Subcutaneous abdominal adipose tissue (tissue), 5 donors: Measurements from ENCODE around the gene ZNF831.

ENCODE experiments used
- H3K27ac ChIP-seq: one replicate; pipeline ENCODE4 v1.7.0; 2013; ENCODE audit warnings: low read depth, mild to moderate bottlenecking, inconsistent platforms, low read length, moderate library complexity
- H3K27me3 ChIP-seq, 5 donors: one replicate each; pipeline ENCODE4 v1.7.0; 2013; ENCODE audit warnings: low read length in 5 of 5, inconsistent platforms in 1 of 5; ENCODE audit not compliant: control insufficient read depth in 5 of 5, insufficient read depth in 4 of 5
- H3K36me3 ChIP-seq, 5 donors: one replicate each; pipeline ENCODE4 v1.7.0; 2013; ENCODE audit warnings: low read length in 5 of 5; ENCODE audit not compliant: control insufficient read depth in 5 of 5, insufficient read depth in 5 of 5
- H3K4me1 ChIP-seq, 5 donors: one replicate each; pipeline ENCODE4 v1.7.0; 2013; ENCODE audit warnings: low read length in 5 of 5, mild to moderate bottlenecking in 3 of 5, moderate library complexity in 1 of 5; ENCODE audit not compliant: control insufficient read depth in 5 of 5, insufficient read depth in 5 of 5
- H3K4me3 ChIP-seq, 5 donors: one replicate each; pipeline ENCODE4 v1.7.0; 2013; ENCODE audit warnings: low read length in 5 of 5, low read depth in 1 of 5
- H3K9ac ChIP-seq, 5 donors: one replicate each; pipeline ENCODE4 v1.7.0; 2013; ENCODE audit warnings: low read length in 5 of 5, mild to moderate bottlenecking in 4 of 5, moderate library complexity in 3 of 5
- H3K9me3 ChIP-seq, 5 donors: one replicate each; pipeline ENCODE4 v1.7.0; 2013; ENCODE audit warnings: low read length in 5 of 5; ENCODE audit not compliant: control insufficient read depth in 5 of 5
- donor health status: healthy.
- donor health status: healthy.
- donor health status: healthy.
- donor health status: healthy.
- donor health status: healthy.

Gene ZNF831

DNA sequence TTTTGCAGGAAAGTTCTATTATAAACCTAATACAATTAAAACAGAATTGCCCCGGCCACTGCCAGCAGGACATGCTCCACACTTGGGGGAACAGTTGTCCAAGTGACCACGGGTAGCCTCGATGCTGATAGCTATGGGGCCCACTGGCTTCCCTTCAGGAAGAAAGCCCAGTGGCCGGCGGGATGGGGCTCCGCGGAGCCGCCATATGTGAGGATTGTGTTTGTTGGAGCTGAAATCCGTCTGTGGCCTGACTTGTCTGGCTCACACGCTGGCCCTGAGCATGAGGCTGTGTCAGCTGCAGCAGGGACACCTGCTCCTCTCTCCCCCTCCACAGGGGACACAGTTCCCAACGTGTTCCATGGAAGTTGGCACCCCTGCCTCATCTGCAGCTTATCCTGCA is 46.6 kb downstream of the ZNF831 start:
- peaks cover 0 to 13% (median 6%) of the 10 kb centered on the region in 5 donors for H3K4me1 ChIP-seq
- peaks cover 0 to 16% (median 7%) of the 10 kb centered on the region in 5 donors for H3K27me3 ChIP-seq
- no peak overlapping the region for H3K27ac ChIP-seq
- H3K4me3 ChIP-seq, result no peak overlapping the region
- H3K9ac ChIP-seq, result no peak overlapping the region
- no peaks in the 10 kb centered on the region for H3K9me3 ChIP-seq
- no peaks in the 10 kb centered on the region for H3K36me3 ChIP-seq

DNA sequence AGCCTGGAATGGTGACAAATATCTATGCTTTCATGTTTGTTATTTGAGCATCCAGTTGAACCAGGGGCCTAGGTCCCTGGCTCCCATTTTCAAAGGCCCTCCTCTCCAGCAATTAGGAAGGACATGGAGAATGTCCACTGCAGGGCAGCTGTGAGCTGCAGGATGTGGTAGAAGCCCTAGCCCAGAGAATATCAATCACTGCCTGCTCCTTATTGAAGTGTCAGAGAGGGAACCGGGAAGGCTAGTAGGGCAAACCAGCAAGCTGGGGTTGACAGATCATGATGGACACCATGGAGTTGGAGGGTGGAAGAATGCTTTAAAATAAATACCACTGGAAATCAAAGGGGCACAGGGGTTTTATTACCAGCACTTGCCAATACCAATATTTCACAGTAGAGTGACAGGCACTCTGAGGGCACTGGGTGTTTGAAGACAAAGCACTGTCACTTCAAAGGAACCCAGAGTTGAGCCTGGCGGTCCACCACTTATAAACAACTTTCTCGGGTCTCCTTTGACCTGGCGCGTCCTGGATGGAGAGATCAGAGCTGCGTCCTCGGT is 47.7 kb downstream of the ZNF831 start:
- Histone ChIP-seq H3K27ac (no peak overlapping the region), H3K36me3 (no peaks in the 10 kb centered on the region), H3K4me1 (peaks cover 0 to 10% (median 6%) of the 10 kb centered on the region in 5 donors), H3K27me3 (peaks cover 0 to 14% (median 4%) of the 10 kb centered on the region in 5 donors), H3K9ac (no peak overlapping the region), H3K9me3 (no peaks in the 10 kb centered on the region), H3K4me3 (no peak overlapping the region)

DNA sequence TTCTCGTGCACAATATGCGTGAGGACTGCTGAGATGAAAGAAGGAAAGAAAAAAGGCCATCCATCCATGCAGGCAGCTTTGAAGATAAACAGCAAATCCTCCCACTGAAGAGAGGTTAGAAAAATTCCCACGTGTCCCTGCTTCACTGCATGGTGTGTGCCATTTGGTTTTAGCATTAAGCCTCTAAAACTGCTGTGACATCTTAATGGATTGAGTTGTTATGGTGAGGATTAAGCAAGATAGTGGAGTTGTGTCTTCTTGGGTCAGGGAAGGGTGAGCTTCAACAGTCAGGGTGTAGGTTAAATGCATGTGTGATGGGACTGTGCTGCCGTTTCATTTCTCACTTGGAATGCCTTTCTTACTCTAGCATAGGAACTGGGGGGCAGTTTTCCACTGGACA is 50.5 kb downstream of the ZNF831 start:
- peaks cover 0 to 6% (median under 1%) of the 10 kb centered on the region in 5 donors for H3K27me3 ChIP-seq
- no peak overlapping the region for H3K27ac ChIP-seq
- H3K4me3 ChIP-seq, result no peak overlapping the region

DNA sequence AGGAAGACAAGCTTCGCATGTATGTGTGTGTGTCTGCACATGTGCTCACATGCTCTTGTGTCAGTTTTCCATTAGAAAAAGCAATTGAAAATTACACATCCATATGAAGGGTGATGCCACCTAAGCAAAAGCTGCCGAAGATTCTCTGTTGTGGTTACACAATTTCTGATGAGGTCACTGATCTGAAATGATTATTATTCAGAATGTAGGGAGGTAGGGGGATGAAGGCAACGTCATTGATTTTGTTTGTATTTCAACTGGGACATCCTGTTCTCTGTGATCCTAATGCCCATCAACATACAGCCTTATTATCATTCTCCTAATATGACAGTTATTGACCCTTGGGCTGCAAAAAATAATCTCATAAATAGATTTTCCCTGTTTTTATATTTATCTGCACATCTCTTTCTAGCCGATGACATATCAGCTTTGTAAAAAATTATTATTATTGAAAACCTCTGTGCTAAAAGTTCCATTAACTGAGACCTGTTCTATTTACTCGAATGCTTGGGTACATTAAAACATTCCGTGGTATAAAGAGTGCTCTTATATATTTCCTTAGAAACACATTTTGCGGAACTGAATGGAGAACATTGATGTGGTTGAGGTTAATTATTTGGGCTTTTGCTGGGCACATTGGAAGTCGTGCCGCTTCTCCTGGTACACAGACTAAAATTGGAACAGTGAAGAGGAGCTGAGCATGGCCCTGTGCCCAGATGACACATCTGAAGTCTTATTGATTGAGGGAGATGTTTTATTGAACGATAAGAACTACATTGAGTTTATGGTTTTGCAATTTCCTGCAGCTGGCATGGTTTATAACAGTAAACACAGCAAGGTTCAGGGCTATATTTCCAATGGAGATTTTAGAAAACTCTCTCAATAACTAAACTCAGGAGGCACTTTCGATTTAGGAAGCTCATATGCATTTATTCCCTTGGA is 51.3 kb downstream of the ZNF831 start:
- Histone ChIP-seq H3K9me3 (no peaks in the 10 kb centered on the region), H3K27ac (no peak overlapping the region), H3K9ac (no peak overlapping the region), H3K36me3 (no peaks in the 10 kb centered on the region), H3K4me3 (no peak overlapping the region), H3K4me1 (no peaks in the 10 kb centered on the region), H3K27me3 (peaks cover 0 to 6% (median 0%) of the 10 kb centered on the region in 5 donors)

More for the DNA sequence above, 50.5 kb downstream of the ZNF831 start:
- Histone ChIP-seq H3K9ac (no peak overlapping the region), H3K4me1 (no peaks in the 10 kb centered on the region), H3K36me3 (no peaks in the 10 kb centered on the region), H3K9me3 (no peaks in the 10 kb centered on the region)

GRCh38 chr20:59217173-59217572 is 53.6 kb downstream of the ZNF831 start:
- Histone ChIP-seq H3K9ac (no peak overlapping the region), H3K27ac (no peak overlapping the region), H3K9me3 (no peaks in the 10 kb centered on the region), H3K36me3 (no peaks in the 10 kb centered on the region), H3K27me3 (no peaks in the 10 kb centered on the region), H3K4me3 (no peak overlapping the region), H3K4me1 (peaks cover 2 to 12% (median 11%) of the 10 kb centered on the region in 5 donors)

DNA sequence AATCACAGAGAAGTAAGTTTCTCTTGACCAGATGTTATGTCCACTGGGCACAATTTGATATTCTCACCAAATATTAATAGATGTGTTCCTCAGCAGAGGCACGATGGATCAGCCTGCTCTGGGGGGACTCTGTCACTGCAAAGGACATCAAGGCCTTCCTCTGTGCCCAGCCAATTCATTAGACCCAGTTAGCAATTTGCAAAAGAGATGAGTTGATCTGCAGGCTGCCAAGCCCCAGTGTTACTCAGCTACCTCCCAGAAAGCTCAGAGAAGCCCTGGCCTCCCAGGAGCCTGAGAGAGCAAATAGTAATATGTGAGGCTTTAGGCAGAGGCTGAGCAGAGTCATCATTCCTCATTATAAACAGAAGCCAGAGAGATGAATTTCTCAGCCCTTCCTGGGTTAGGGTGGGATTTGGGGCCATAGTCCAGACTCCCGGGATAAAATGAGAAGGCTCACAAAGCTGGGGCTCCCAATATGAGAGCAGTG is 54.2 kb downstream of the ZNF831 start:
- peaks cover 2 to 18% (median 15%) of the 10 kb centered on the region in 5 donors for H3K4me1 ChIP-seq
- H3K27me3 ChIP-seq, result peaks cover 0 to 3% (median 2%) of the 10 kb centered on the region in 5 donors
- H3K9me3 ChIP-seq, result no peaks in the 10 kb centered on the region
- no peak overlapping the region for H3K9ac ChIP-seq
- no peaks in the 10 kb centered on the region for H3K36me3 ChIP-seq
- H3K4me3 ChIP-seq, result no peak overlapping the region
- no peak overlapping the region for H3K27ac ChIP-seq

DNA sequence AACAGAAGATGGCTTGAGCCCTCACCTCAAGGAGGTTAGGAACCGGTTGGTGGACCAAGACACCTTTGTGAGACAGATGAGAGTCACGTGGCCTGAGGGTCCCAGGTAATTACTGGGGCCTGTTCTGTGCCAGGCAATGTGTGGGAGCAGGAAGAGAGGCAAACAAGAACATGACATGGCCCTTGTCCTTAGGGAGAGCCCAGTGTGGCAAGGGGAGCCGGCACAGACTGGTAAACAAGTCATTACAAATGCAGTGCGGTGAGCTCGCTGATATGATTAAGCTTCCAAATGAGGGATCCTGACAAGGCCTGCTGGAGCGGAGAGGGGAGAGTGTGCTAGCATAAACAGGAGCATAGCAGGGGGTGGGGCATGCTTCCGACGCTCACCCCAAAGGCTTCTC is 55.6 kb downstream of the ZNF831 start:
- no peak overlapping the region for H3K4me3 ChIP-seq
- H3K36me3 ChIP-seq, result no peaks in the 10 kb centered on the region
- H3K9me3 ChIP-seq, result no peaks in the 10 kb centered on the region
- no peak overlapping the region for H3K27ac ChIP-seq
- peaks cover 4 to 24% (median 20%) of the 10 kb centered on the region in 5 donors for H3K4me1 ChIP-seq
- H3K9ac ChIP-seq, result no peak overlapping the region
- H3K27me3 ChIP-seq, result peaks cover 10 to 16% (median 11%) of the 10 kb centered on the region in 5 donors

DNA sequence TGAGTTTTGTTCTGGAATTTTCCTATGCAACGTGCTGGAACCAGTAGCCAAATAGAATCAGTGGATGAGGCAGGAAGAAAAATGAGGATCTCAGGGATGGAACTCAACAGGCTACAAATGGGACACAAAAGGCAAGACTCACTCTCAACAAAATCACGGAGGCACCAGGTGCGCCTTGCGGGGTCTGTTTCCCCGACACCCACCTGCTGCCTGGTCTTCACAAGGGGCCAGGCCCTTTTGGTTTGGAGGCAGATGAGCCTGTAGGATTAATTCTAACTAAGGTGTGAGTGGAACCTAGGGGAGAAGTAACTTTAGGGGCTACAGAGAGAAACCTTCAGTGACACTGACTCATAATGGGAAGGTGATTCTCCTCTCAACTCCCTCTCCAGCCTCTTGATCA is 56.5 kb downstream of the ZNF831 start:
- Histone ChIP-seq H3K27ac (no peak overlapping the region), H3K4me3 (no peak overlapping the region), H3K27me3 (peaks cover 11 to 21% (median 14%) of the 10 kb centered on the region in 5 donors), H3K36me3 (no peaks in the 10 kb centered on the region), H3K9me3 (no peaks in the 10 kb centered on the region), H3K4me1 (peaks cover 4 to 24% (median 20%) of the 10 kb centered on the region in 5 donors), H3K9ac (no peak overlapping the region)

- H3K36me3 ChIP-seq, result no peaks in the 10 kb centered on the region
- no peak overlapping the region for H3K9ac ChIP-seq
- H3K9me3 ChIP-seq, result no peaks in the 10 kb centered on the region
- H3K4me1 ChIP-seq, result peaks cover 4 to 24% (median 20%) of the 10 kb centered on the region in 5 donors
- peak overlapping the region in 3 of 5 donors; percentile 49 to 53 (median 52) for H3K4me3 ChIP-seq
- no peak overlapping the region for H3K27ac ChIP-seq
- peaks cover 16 to 30% (median 21%) of the 10 kb centered on the region in 5 donors for H3K27me3 ChIP-seq
These were observed 57.6 kb downstream of the ZNF831 start for GRCh38 chr20:59221049-59221706.
